HFFc6 (cell line): ENCODE data around the gene PDS5B. TPM values are rescaled to one million over a fixed set of nuclear protein-coding genes. Genes with fewer than 3 reads are reported as not detected.

Experiments used
- DNase-seq: peaks from one replicate; pipeline ENCODE4 v3.0.0-alpha.2; 2018
- H3K27ac Mint-ChIP-seq: 2 replicates; pipeline ENCODE4 v1.8.0; 2020; ENCODE audit warnings: mild to moderate bottlenecking, mixed read lengths
- H3K27me3 Mint-ChIP-seq: 2 replicates; pipeline ENCODE4 v1.8.0; 2021; ENCODE audit warnings: mild to moderate bottlenecking, moderate library complexity, mixed read lengths; ENCODE audit not compliant: insufficient read depth
- H3K36me3 Mint-ChIP-seq: 2 replicates; pipeline ENCODE4 v1.8.0; 2021; ENCODE audit warnings: low read depth, mixed read lengths
- H3K4me1 Mint-ChIP-seq: 2 replicates; pipeline ENCODE4 v1.8.0; 2020; ENCODE audit warnings: low read depth, mixed read lengths
- H3K4me3 Mint-ChIP-seq: 2 replicates; pipeline ENCODE4 v1.8.0; 2020; ENCODE audit warnings: mild to moderate bottlenecking, moderate library complexity, mixed read lengths
- H3K9me3 Mint-ChIP-seq: 2 replicates; pipeline ENCODE4 v1.8.0; 2020; ENCODE audit warnings: mild to moderate bottlenecking, mixed read lengths
- total RNA-seq, 6 experiments: library from RNA; stranded (reverse); fragmentation: NEBNext Ultra II Directional; extraction: Animal tissue kit (Norgen Biotek cat#: 25700); gene quantifications; 2 replicates in 1 of 6; 3 replicates in 5 of 6; pipeline ENCODE4 v1.2.3, GENCODE V29; 2021
- TF ChIP-seq, protein P1 (sequence below): fragments of 200-600 bp; sonication (generic); IDR thresholded peaks from 2 replicates; pipeline ENCODE4 v1.5.0; 2021; ENCODE audit warnings: antibody characterized with exemption, mild to moderate bottlenecking

PDS5B gene
- total RNA-seq, 6 experiments from 2014 or later = 21.0 to 28.9 (median 24.6) TPM

DNA sequence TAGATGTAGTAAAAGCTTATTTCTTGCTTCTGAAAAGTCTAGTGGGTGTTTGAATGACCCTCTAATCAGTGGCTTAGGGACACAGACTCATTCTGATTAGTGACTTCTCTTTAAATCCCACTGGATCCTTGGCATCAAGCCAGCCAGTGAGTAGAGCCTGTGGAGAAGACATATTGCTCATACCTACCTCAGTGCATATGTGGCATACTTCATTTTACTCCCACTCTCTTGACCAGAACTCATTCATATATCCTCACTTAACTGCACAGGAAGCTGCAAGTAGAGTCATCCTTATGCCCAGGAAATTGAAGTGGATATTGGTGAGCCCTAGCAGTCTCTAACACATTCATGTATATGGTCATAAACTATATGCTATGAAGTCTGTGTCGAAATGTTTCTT lies 148.3 kb downstream of the PDS5B start:
- H3K4me1 Mint-ChIP-seq = peaks cover 53% of the 10 kb centered on the region
- H3K36me3 Mint-ChIP-seq = peaks cover 9% of the 10 kb centered on the region; the same call in 1 of the 2 replicates
- peak; percentile 44 for DNase-seq
- TF ChIP-seq, protein P1, sequence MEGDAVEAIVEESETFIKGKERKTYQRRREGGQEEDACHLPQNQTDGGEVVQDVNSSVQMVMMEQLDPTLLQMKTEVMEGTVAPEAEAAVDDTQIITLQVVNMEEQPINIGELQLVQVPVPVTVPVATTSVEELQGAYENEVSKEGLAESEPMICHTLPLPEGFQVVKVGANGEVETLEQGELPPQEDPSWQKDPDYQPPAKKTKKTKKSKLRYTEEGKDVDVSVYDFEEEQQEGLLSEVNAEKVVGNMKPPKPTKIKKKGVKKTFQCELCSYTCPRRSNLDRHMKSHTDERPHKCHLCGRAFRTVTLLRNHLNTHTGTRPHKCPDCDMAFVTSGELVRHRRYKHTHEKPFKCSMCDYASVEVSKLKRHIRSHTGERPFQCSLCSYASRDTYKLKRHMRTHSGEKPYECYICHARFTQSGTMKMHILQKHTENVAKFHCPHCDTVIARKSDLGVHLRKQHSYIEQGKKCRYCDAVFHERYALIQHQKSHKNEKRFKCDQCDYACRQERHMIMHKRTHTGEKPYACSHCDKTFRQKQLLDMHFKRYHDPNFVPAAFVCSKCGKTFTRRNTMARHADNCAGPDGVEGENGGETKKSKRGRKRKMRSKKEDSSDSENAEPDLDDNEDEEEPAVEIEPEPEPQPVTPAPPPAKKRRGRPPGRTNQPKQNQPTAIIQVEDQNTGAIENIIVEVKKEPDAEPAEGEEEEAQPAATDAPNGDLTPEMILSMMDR = no peak
- H3K27ac Mint-ChIP-seq = peak overlapping the region; percentile 27
- no peak overlapping the region for H3K4me3 Mint-ChIP-seq
- peaks cover 8% of the 10 kb centered on the region; the same call in 1 of the 2 replicates for H3K9me3 Mint-ChIP-seq
- H3K27me3 Mint-ChIP-seq = no peaks in the 10 kb centered on the region

DNA sequence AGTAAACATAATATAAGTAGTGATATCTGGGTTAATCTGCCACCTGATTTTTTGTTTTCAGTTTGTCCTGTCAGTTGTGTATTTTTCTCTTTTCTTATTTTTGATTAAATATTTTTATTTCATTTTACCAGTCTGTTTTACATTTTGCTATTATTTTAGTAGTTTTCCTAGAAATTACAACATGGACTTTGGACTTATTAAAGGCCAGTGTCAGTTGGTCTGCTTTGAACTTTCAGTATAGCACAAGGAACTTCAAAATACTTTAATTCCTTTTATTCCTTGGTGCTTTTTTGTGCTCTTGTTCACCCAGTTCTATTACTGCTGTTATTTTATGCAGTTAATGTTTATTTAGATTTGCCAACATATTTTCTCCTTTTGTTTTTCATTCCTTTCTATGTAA lies 149.6 kb downstream of the PDS5B start:
- no peak for DNase-seq
- peaks cover 49% of the 10 kb centered on the region for H3K4me1 Mint-ChIP-seq
- no peaks in the 10 kb centered on the region for H3K36me3 Mint-ChIP-seq
- no peaks in the 10 kb centered on the region for H3K27me3 Mint-ChIP-seq
- no peak overlapping the region for H3K4me3 Mint-ChIP-seq
- peak overlapping the region; percentile 27; the same call in 1 of the 2 replicates for H3K27ac Mint-ChIP-seq
- H3K9me3 Mint-ChIP-seq = no peaks in the 10 kb centered on the region
- TF ChIP-seq, protein P1 = no peak

DNA sequence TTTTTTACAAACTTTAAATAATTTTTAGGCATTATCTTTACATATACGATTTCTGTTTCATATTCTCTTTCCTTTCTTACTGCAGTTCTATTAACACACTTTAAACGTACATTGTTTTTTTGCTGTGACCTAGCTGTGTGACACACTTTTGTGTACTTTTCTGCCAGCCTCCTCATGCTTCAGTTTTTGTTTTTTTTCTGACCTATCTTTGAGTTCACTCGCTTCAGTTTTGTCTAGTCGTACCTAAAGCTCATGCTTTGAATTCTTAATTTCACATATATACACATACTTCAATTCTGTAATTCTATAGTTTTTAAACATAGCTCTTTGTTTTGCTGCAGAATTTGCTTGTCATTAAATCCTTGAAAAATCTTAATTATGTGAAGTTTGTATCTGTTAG lies 150.4 kb downstream of the PDS5B start:
- Mint-ChIP-seq H3K27me3 (no peaks in the 10 kb centered on the region), H3K9me3 (no peaks in the 10 kb centered on the region), H3K27ac (peak overlapping the region; percentile 64; the same call in 1 of the 2 replicates), H3K4me1 (peaks cover 41% of the 10 kb centered on the region), H3K4me3 (peak overlapping the region; percentile 75; the same call in 1 of the 2 replicates), H3K36me3 (no peaks in the 10 kb centered on the region)
- TF ChIP-seq, protein P1 = no peak
- DNase-seq = no peak

DNA sequence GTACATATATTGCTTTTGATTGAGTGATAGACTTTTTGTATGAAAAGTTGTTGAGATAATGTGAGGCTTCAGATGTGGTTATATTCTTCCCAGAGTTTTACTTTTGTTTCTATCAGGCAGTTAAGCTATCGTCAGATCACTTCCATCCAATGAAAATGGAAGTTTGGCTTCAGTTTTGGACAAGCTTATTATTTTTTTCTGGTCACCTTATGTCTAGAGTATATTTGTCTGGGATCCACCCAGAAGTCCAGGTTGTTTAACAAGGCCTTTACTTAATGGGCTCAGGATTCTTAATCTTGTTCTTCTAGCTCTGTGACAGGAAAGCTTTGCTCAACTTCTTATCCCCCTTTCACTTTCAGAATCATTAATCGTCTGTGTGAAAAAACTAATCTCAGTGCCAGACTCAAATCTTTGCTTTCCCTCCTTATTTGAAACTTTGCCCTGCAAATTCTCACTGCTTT lies 150.9 kb downstream of the PDS5B start:
- peaks cover 36% of the 10 kb centered on the region for H3K4me1 Mint-ChIP-seq

DNA sequence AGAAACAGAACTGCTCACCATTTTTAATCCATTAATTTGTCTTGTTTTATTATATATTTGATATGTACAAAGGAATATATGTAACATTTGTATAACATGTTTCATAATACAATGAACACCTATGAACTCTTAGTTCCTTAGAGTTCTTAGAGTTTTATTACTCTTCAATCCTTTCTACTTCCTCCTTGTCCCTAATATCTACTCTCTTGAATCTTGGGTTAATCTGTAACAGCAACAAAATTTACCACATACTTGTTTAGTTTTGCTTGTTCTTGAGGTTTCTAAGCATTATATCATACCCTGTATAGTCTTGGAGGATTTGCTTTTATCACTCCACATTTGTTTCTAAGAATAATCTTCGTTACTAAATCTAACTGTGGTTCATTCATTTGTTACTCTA lies 151.4 kb downstream of the PDS5B start:
- H3K27ac Mint-ChIP-seq = peak overlapping the region; percentile 64; the same call in 1 of the 2 replicates

More for the DNA sequence above, 150.9 kb downstream of the PDS5B start:
- H3K36me3 Mint-ChIP-seq = no peaks in the 10 kb centered on the region
- H3K9me3 Mint-ChIP-seq = no peaks in the 10 kb centered on the region
- peak overlapping the region; percentile 64; the same call in 1 of the 2 replicates for H3K27ac Mint-ChIP-seq
- H3K4me3 Mint-ChIP-seq = peak overlapping the region; percentile 75; the same call in 1 of the 2 replicates
- no peak for DNase-seq
- no peaks in the 10 kb centered on the region for H3K27me3 Mint-ChIP-seq
- TF ChIP-seq, protein P1 = no peak

More for the DNA sequence above, 151.4 kb downstream of the PDS5B start:
- TF ChIP-seq, protein P1 = no peak
- no peaks in the 10 kb centered on the region for H3K27me3 Mint-ChIP-seq
- H3K4me1 Mint-ChIP-seq = peaks cover 36% of the 10 kb centered on the region
- H3K36me3 Mint-ChIP-seq = no peaks in the 10 kb centered on the region
- DNase-seq = no peak
- no peaks in the 10 kb centered on the region for H3K9me3 Mint-ChIP-seq
- peak overlapping the region; percentile 75; the same call in 1 of the 2 replicates for H3K4me3 Mint-ChIP-seq
